Transverse colon (tissue), 4 donors: Measurements from ENCODE around the gene CFD.

Experiments used
- CTCF ChIP-seq, 5 experiments: fragments of 200-600 bp in 3 of 5; fragments of 450-650 bp in 2 of 5; sonication (generic) in 3 of 5; IDR thresholded peaks; 1 replicate in 2 of 5; 2 replicates in 3 of 5; pipeline ENCODE4 v1.5.1; 2016 to 2017; ENCODE audit warnings: antibody characterized with exemption in 5 of 5, inconsistent platforms in 3 of 5, mild to moderate bottlenecking in 2 of 5, moderate library complexity in 1 of 5
- POLR2A ChIP-seq: fragments of 450-650 bp; IDR thresholded peaks from one replicate; pipeline ENCODE4 v1.6.1; 2016; ENCODE audit warnings: antibody characterized with exemption, mild to moderate bottlenecking, moderate library complexity
- POLR2AphosphoS5 ChIP-seq, 3 donors: sonication (generic); formaldehyde crosslinking; IDR thresholded peaks; one replicate each; pipeline ENCODE4 v1.6.1; 2016; ENCODE audit warnings: antibody characterized with exemption in 3 of 3

- TF ChIP-seq CTCF (IDR thresholded peaks at IDR 0.05): no peak
- no peak for TF ChIP-seq POLR2AphosphoS5 (IDR thresholded peaks at IDR 0.05)
- no peak for TF ChIP-seq POLR2A
These were observed 49.2 kb upstream of the CFD start for GRCh38 chr19:810077-810855.
